ENCODE results near the gene KLK13.

Gene KLK13

GRCh38 chr19:51047031-51047335 lies 17.9 kb downstream of the KLK13 start:
- H3K4me1 Mint-ChIP-seq: no peaks in the 10 kb centered on the region
- no peak for ATAC-seq
- DNase-seq (ENCODE audit: low spot score in 2 of 2): no peak
- H3K4me3 Mint-ChIP-seq: no peak overlapping the region
- H3K9me3 Mint-ChIP-seq: no peaks in the 10 kb centered on the region
- H3K27ac Mint-ChIP-seq: no peak overlapping the region
- H3K36me3 Mint-ChIP-seq: no peaks in the 10 kb centered on the region

- H3K36me3 Mint-ChIP-seq: no peaks in the 10 kb centered on the region
- H3K4me1 Mint-ChIP-seq: no peaks in the 10 kb centered on the region
- DNase-seq (ENCODE audit: low spot score in 2 of 2) (no peak), ATAC-seq (no peak)
- H3K4me3 Mint-ChIP-seq: no peak overlapping the region
- no peak overlapping the region for H3K27ac Mint-ChIP-seq
- no peaks in the 10 kb centered on the region for H3K9me3 Mint-ChIP-seq
Measured at GRCh38 chr19:51044327-51044726, 20.6 kb downstream of the KLK13 start.

- no peak for ATAC-seq
- no peak overlapping the region for H3K27ac Mint-ChIP-seq
- H3K9me3 Mint-ChIP-seq: no peaks in the 10 kb centered on the region
Measured at GRCh38 chr19:51043497-51043896, 21.4 kb downstream of the KLK13 start.

GRCh38 chr19:51040151-51040550 lies 24.7 kb downstream of the KLK13 start:
- Mint-ChIP-seq H3K4me1 (no peaks in the 10 kb centered on the region), H3K4me3 (no peak overlapping the region), H3K36me3 (peaks cover 4% of the 10 kb centered on the region), H3K27ac (no peak overlapping the region), H3K9me3 (no peaks in the 10 kb centered on the region)
- DNase-seq (ENCODE audit: low spot score in 2 of 2): no peak
- ATAC-seq: no peak

More at GRCh38 chr19:51043497-51043896, 21.4 kb downstream of the KLK13 start:
- H3K4me1 Mint-ChIP-seq: no peaks in the 10 kb centered on the region
- no peaks in the 10 kb centered on the region for H3K36me3 Mint-ChIP-seq
- no peak overlapping the region for H3K4me3 Mint-ChIP-seq
- DNase-seq (ENCODE audit: low spot score in 2 of 2): no peak

GRCh38 chr19:51036519-51036918 lies 28.4 kb downstream of the KLK13 start:
- Mint-ChIP-seq H3K4me3 (no peak overlapping the region), H3K36me3 (peaks cover 4% of the 10 kb centered on the region), H3K4me1 (no peaks in the 10 kb centered on the region), H3K9me3 (no peaks in the 10 kb centered on the region), H3K27ac (no peak overlapping the region)
- DNase-seq (ENCODE audit: low spot score in 2 of 2) (no peak), ATAC-seq (no peak)

GRCh38 chr19:51034704-51035103 lies 30.2 kb downstream of the KLK13 start, which contains the start of gene KLK12:
KLK12 (minus strand) TSS chr19:51035002; CDS start chr19:51034621, 381 bp downstream.
- Mint-ChIP-seq H3K27ac (no peak within 1 kb of the TSS), H3K4me1 (no peaks in the 10 kb centered on the region), H3K9me3 (no peaks in the 10 kb centered on the region), H3K36me3 (peaks cover 4% of the 10 kb centered on the region), H3K4me3 (no peak within 1 kb of the TSS)
- ATAC-seq: no peak
- DNase-seq (ENCODE audit: low spot score in 2 of 2): no peak

GRCh38 chr19:51031880-51032225 lies 33.0 kb downstream of the KLK13 start:
- DNase-seq (ENCODE audit: low spot score in 2 of 2) (no peak), ATAC-seq (no peak)
- H3K27ac Mint-ChIP-seq: no peak overlapping the region
- H3K4me3 Mint-ChIP-seq: no peak overlapping the region
- no peaks in the 10 kb centered on the region for H3K4me1 Mint-ChIP-seq
- H3K36me3 Mint-ChIP-seq: peaks cover 4% of the 10 kb centered on the region
- H3K9me3 Mint-ChIP-seq: no peaks in the 10 kb centered on the region

GRCh38 chr19:51031220-51031879 lies 33.5 kb downstream of the KLK13 start:
- ATAC-seq: no peak
- no peak for DNase-seq (ENCODE audit: low spot score in 2 of 2)
- H3K27ac Mint-ChIP-seq: no peak overlapping the region

GRCh38 chr19:51030631-51031030 lies 34.3 kb downstream of the KLK13 start:
- Mint-ChIP-seq H3K27ac (no peak overlapping the region), H3K4me3 (no peak overlapping the region), H3K36me3 (peaks cover 4% of the 10 kb centered on the region), H3K9me3 (no peaks in the 10 kb centered on the region), H3K4me1 (no peaks in the 10 kb centered on the region)
- DNase-seq (ENCODE audit: low spot score in 2 of 2) (no peak), ATAC-seq (no peak)

More at GRCh38 chr19:51031220-51031879, 33.5 kb downstream of the KLK13 start:
- Mint-ChIP-seq H3K36me3 (peaks cover 4% of the 10 kb centered on the region), H3K4me1 (no peaks in the 10 kb centered on the region), H3K4me3 (no peak overlapping the region), H3K9me3 (no peaks in the 10 kb centered on the region)

GRCh38 chr19:51029718-51030117 lies 35.2 kb downstream of the KLK13 start:
- no peak for ATAC-seq
- Mint-ChIP-seq H3K4me3 (no peak overlapping the region), H3K9me3 (no peaks in the 10 kb centered on the region)

GRCh38 chr19:51027873-51028272 lies 37.0 kb downstream of the KLK13 start:
- H3K9me3 Mint-ChIP-seq: no peaks in the 10 kb centered on the region

More at GRCh38 chr19:51029718-51030117, 35.2 kb downstream of the KLK13 start:
- Mint-ChIP-seq H3K36me3 (no peaks in the 10 kb centered on the region), H3K4me1 (no peaks in the 10 kb centered on the region), H3K27ac (no peak overlapping the region)
- no peak for DNase-seq (ENCODE audit: low spot score in 2 of 2)

GRCh38 chr19:51027126-51027806 lies 37.6 kb downstream of the KLK13 start:
- H3K27ac Mint-ChIP-seq: no peak overlapping the region

More at GRCh38 chr19:51027873-51028272, 37.0 kb downstream of the KLK13 start:
- H3K36me3 Mint-ChIP-seq: no peaks in the 10 kb centered on the region
- no peak for DNase-seq (ENCODE audit: low spot score in 2 of 2)
- no peaks in the 10 kb centered on the region for H3K4me1 Mint-ChIP-seq
- no peak overlapping the region for H3K27ac Mint-ChIP-seq
- no peak overlapping the region for H3K4me3 Mint-ChIP-seq
- ATAC-seq: no peak

GRCh38 chr19:51026554-51026831 lies 38.4 kb downstream of the KLK13 start, which contains the start of gene KLK11:
KLK11 (minus strand) TSS chr19:51026616; CDS start chr19:51025631, 985 bp downstream.
- no peaks in the 10 kb centered on the region for H3K4me1 Mint-ChIP-seq
- no peaks in the 10 kb centered on the region for H3K36me3 Mint-ChIP-seq
- DNase-seq (ENCODE audit: low spot score in 2 of 2) (no peak), ATAC-seq (peak; percentile 42)
- no peak within 1 kb of the TSS for H3K27ac Mint-ChIP-seq
- H3K4me3 Mint-ChIP-seq: no peak within 1 kb of the TSS
- no peaks in the 10 kb centered on the region for H3K9me3 Mint-ChIP-seq

More at GRCh38 chr19:51027126-51027806, 37.6 kb downstream of the KLK13 start:
- DNase-seq (ENCODE audit: low spot score in 2 of 2): no peak
- no peak overlapping the region for H3K4me3 Mint-ChIP-seq
- no peaks in the 10 kb centered on the region for H3K9me3 Mint-ChIP-seq
- no peaks in the 10 kb centered on the region for H3K4me1 Mint-ChIP-seq
- no peaks in the 10 kb centered on the region for H3K36me3 Mint-ChIP-seq
- ATAC-seq: no peak

- Mint-ChIP-seq H3K4me1 (no peaks in the 10 kb centered on the region), H3K27ac (no peak overlapping the region), H3K9me3 (no peaks in the 10 kb centered on the region), H3K4me3 (no peak overlapping the region), H3K36me3 (no peaks in the 10 kb centered on the region)
- ATAC-seq: no peak
- no peak for DNase-seq (ENCODE audit: low spot score in 2 of 2)
Measured at GRCh38 chr19:51025809-51026553, 38.9 kb downstream of the KLK13 start.

GRCh38 chr19:51025401-51025800 lies 39.5 kb downstream of the KLK13 start:
- DNase-seq (ENCODE audit: low spot score in 2 of 2) (no peak), ATAC-seq (no peak)
- H3K27ac Mint-ChIP-seq: no peak overlapping the region
- H3K36me3 Mint-ChIP-seq: no peaks in the 10 kb centered on the region
- no peak overlapping the region for H3K4me3 Mint-ChIP-seq
- peaks cover under 1% of the 10 kb centered on the region for H3K4me1 Mint-ChIP-seq
- no peaks in the 10 kb centered on the region for H3K9me3 Mint-ChIP-seq

GRCh38 chr19:51024924-51025323 lies 40.0 kb downstream of the KLK13 start:
- DNase-seq (ENCODE audit: low spot score in 2 of 2) (no peak), ATAC-seq (no peak)
- no peak overlapping the region for H3K27ac Mint-ChIP-seq
- no peaks in the 10 kb centered on the region for H3K9me3 Mint-ChIP-seq
- no peak overlapping the region for H3K4me3 Mint-ChIP-seq
- peaks cover 5% of the 10 kb centered on the region for H3K4me1 Mint-ChIP-seq
- peaks cover 3% of the 10 kb centered on the region for H3K36me3 Mint-ChIP-seq
